Fibroblast of lung (primary cell): Measurements from ENCODE around the gene TBC1D22A.

ENCODE experiments used
- CTCF ChIP-seq, 2 donors: IDR thresholded peaks in 1 of 2; conservative IDR thresholded peaks in 1 of 2; 1 replicate in 1 of 2; 2 replicates in 1 of 2; pipeline ENCODE4 v1.5.1; 2011 to 2012; ENCODE audit warnings: low read length in 2 of 2, control low read depth in 1 of 2, inconsistent platforms in 1 of 2, low read depth in 1 of 2, mild to moderate bottlenecking in 1 of 2
- EZH2 ChIP-seq: IDR thresholded peaks from 2 replicates; pipeline ENCODE4 v1.5.1; 2012; ENCODE audit warnings: low read length, control low read depth, mild to moderate bottlenecking; ENCODE audit errors: missing control alignments

GRCh38 chr22:46909237-46910030 lies 147.0 kb downstream of the TBC1D22A start:
- no peak for TF ChIP-seq CTCF (conservative IDR thresholded peaks at IDR 0.05 in 1 of 2, IDR thresholded peaks at IDR 0.05 in 1 of 2; ENCODE audit: low read depth in 1 of 2, low read length in 2 of 2)
- TF ChIP-seq EZH2: no peak
